Fibroblast of lung (primary cell): ENCODE measurements around the gene PPP2R5D.

Experiments used
- CTCF ChIP-seq, 2 donors: IDR thresholded peaks in 1 of 2; conservative IDR thresholded peaks in 1 of 2; 1 replicate in 1 of 2; 2 replicates in 1 of 2; pipeline ENCODE4 v1.5.1; 2011 to 2012; ENCODE audit warnings: low read length in 2 of 2, control low read depth in 1 of 2, inconsistent platforms in 1 of 2, low read depth in 1 of 2, mild to moderate bottlenecking in 1 of 2
- EZH2 ChIP-seq: IDR thresholded peaks from 2 replicates; pipeline ENCODE4 v1.5.1; 2012; ENCODE audit warnings: low read length, control low read depth, mild to moderate bottlenecking; ENCODE audit errors: missing control alignments

GRCh38 chr6:42937548-42938427 is 46.6 kb upstream of the PPP2R5D start:
- TF ChIP-seq EZH2 (no peak), CTCF (conservative IDR thresholded peaks at IDR 0.05 in 1 of 2, IDR thresholded peaks at IDR 0.05 in 1 of 2; ENCODE audit: low read depth in 1 of 2, low read length in 2 of 2) (no peak)
